ENCODE measurements around the gene NUDT9.
"Not testable (repeated sequence)": the region's sequence is repeated elsewhere in the genome, so short reads cannot be mapped to it uniquely, and the experiment has no call there.

The NUDT9 gene

GRCh38 chr4:87409420-87409939 is 12.9 kb upstream of the NUDT9 start:
- no peak for DNase-seq (ENCODE audit: low read depth in 3 of 3)

DNA sequence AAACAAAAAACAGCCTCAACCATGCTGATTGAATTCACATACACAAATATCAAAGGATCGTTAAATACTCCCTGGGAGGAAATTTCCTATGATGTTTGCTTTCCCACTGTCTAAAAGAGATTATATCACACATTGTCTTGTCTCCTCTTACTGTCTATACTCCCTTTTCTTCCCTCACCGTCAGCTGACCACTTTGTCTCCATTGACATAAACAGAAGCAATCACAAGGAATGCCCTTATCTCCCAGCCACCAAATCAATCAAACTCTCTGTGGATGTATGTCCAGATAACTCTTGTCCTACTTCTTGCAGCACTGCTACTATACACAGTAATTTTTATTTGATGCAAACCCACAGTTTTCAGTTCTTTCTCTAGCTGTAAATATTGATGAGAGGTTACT is 12.2 kb upstream of the NUDT9 start:
- no peak for DNase-seq (ENCODE audit: low read depth in 3 of 3)

DNA sequence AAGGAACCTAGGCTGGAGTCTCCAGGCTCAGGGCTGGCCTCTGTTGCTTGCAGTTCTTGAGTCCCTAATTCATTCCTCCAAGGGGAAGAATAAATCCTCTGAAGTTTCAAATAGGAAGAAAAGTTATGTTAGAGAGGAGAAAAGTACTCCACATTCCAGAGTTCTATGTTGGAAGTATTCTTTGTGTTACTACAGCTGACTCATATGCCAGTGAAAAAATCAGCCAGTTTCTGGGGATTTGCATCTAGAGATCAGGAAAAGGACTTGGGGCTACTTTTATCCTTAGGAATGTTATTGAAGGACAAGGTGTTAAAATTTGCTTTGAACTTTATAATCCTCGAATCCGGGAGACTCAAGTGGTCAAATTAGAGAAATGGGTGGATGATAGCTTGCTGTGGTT is 11.7 kb upstream of the NUDT9 start:
- no peak for DNase-seq (ENCODE audit: low read depth in 3 of 3)

- DNase-seq (ENCODE audit: low read depth in 3 of 3), result no peak
These were observed 7.6 kb upstream of the NUDT9 start for GRCh38 chr4:87414816-87415215.

DNA sequence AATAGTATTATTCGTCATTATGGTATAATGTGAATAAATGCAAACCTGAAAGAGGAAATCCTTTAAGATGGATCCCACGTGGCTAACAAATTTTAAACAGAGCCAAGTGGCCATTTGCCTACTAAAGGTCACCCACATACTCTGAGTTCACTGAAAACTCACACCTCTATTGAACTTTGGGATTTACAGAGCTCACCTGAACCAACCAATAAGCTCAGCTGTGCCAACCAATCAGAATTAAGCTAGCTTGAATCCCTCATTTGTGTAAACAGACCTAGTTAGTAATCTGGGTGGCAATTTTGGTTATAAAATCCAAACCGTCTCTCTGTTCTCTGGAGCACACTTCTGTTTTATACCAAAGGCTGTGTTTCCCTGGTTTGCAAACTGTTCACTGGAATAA is 5.4 kb upstream of the NUDT9 start:
- no peak for DNase-seq (ENCODE audit: low read depth in 3 of 3)

GRCh38 chr4:87418410-87418809 is 4.0 kb upstream of the NUDT9 start:
- not testable (repeated sequence) for DNase-seq (ENCODE audit: low read depth in 3 of 3)

DNA sequence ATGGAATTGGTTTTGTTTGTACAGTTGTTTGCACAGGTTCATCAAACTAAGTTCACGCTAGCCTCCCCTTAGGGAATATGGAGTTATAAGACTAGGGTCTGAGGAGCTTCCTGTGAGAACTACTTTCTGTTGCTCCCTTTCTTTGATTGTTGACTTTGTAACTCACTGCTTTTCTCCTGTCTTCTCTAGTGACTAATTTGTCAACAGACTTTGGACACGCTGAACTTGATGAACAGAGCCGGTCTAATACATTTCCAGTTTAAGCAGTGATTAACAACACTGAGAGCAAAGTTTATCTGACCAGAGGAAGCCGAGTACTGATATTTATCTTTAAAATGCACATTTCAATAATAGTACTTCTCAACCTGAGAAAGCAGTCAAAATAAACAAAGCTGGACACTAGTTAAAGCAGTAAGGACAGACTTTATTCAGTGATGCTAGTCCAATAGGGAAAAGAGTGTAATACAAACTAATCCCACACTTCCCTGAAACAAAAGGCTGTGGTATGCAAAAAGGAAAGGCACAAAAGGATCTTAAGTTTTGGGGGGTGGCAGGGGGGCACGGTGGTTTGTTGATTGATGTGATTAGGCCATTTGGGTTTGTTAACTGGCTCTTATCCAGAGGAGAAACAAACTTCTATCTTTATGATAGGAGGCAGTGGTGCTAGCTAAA is 2.7 kb upstream of the NUDT9 start:
- no peak for DNase-seq (ENCODE audit: low read depth in 3 of 3)

DNA sequence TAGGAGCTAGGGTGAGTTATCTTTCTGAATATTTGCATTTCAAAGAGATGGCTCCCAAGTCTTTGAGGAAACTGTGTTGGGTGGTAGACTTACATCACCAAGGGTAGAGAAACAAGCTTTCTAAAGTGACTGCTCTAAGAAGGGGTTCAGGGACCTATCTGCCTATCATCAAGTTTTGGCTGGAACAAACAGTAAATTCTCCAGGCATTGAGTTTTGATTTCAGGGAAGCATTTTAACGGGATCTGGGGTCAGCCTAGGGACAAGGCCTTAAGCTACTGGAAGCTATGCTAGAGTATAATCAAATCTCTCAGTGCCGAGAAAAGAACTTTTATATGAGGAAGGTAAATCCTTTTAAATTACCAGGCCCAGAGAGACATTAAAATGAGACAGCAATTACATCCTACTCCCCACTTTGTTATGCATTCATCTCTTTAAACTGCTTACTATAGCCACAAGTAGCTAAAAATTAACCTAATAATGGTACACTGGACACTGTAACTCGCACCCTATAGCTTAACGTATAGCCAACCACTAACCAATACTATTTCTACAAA is 2.0 kb upstream of the NUDT9 start:
- DNase-seq (ENCODE audit: low read depth in 3 of 3), result no peak

DNA sequence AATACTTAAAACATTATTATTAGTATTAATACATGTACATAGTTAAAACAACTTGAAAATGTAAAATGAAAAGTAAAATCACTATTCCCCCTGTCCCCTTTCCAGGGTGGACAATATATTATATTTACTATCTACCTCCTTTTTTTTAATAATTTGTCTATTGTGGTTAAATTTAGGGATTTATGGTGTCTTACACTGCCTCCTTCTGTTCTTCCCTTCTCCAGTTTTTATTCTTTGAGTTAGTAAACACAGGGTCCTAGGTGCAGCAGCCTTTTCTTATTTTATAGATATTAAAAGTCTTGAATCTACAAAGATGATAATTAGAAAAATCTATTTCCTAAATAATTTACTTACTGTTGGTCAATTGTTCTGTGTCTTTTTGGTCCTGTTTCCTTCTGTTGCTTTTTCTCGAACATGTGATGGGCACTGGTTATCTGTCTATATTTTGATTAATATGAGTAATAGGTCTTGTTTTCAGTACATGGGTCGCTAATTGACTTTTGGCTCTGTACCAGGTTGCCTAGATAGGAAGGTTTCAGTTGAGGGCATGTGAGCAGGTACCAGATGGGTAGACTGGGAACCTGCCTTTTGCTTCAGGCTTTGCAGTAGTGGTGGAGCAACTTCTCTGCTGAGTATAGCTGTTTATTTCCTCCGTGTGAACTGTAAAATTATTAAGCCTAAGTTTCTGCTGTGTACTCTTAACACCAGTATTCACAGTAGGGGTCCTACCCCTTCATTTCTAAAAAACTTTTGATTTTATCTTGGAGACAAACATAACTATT is 1.1 kb downstream of the NUDT9 start:
- DNase-seq (ENCODE audit: low read depth in 3 of 3), result no peak

DNA sequence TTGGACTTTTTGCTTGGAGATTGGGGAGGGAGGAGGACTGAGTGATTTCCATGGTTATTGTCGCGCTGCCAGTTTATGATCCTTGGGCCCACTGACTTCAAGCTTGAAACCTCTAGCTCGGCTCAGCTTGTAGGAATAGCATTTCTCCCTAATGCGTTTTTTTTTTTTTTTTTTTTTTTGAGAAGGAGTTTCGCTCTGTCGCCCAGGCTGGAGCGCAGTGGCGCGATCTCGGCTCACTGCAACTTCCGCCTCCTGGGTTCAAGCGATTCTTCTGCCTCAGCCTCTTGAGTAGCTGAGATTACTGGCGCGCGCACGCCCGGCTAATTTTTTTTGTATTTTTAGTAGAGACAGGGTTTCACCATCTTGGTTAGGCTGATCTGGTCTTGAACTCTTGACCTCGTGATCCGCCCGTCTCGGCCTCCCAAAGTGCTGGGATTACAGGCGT is 1.7 kb downstream of the NUDT9 start:
- DNase-seq (ENCODE audit: low read depth in 3 of 3), result not testable (repeated sequence)

GRCh38 chr4:87425711-87426110 is 3.3 kb downstream of the NUDT9 start:
- DNase-seq (ENCODE audit: low read depth in 3 of 3), result no peak

- DNase-seq (ENCODE audit: low read depth in 3 of 3), result no peak
These were observed 4.6 kb downstream of the NUDT9 start for GRCh38 chr4:87426865-87427517.

DNA sequence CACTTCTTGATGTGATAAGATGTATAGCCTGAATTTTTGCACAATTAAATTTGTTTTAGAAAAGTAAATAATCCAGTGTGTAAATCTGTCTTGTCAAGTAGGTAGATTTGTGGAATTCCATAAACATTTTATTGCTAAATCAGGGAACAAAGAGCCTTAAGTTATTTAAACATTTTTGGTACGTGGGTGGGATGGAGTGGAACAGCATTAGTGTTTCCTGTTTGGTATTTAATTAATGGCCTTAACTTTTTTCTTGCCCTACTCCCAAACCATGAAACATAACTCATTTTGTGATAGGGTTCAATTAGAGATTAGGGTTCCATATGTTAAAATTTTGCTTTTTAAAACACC is 5.1 kb downstream of the NUDT9 start:
- no peak for DNase-seq (ENCODE audit: low read depth in 3 of 3)

DNA sequence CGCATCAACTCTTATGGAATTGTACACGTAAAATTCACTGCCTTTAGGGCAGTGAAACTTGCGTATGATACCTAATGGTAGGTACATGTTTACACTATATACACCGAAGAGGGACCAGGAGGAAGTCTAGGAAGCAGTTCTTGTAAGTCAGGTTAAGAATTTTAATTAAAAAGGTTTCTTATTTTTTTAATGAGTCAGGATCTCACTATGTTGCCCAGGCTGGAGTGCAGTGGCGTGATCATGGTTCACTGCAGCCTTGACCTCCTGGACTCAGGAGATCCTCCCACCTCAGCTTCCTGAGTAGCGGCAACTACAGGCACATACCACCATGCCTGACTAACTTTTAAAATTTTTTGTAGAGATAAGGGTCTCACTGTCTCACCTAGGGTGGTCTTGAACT is 6.6 kb downstream of the NUDT9 start:
- no peak for DNase-seq (ENCODE audit: low read depth in 3 of 3)

GRCh38 chr4:87430038-87430437 is 7.7 kb downstream of the NUDT9 start:
- no peak for DNase-seq (ENCODE audit: low read depth in 3 of 3)

GRCh38 chr4:87433342-87433741 is 11.0 kb downstream of the NUDT9 start:
- DNase-seq (ENCODE audit: low read depth in 3 of 3), result no peak

GRCh38 chr4:87442889-87443288 is 20.5 kb downstream of the NUDT9 start:
- DNase-seq (ENCODE audit: low read depth in 3 of 3), result no peak

- no peak for DNase-seq (ENCODE audit: low read depth in 3 of 3)
These were observed 22.4 kb downstream of the NUDT9 start for GRCh38 chr4:87444741-87445140.

DNA sequence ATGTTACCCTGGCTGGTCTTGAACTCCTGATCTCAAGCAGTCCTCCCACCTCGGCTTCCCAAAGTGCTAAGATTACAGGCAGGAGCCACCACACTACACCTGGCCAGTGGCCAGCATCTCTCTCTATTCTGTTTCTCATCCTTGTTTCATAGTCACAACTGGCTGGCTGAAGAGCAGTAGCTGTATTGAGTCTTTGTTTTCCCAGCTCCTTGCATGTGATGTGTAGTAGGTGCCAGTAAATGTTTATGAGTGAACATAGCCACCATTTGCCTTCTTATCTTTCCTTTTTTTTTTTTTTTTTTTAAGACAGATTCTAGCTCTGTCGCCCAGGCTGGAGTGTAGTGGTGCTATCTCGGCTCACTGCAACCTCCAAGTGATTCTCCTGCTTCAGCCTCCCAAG is 23.6 kb downstream of the NUDT9 start:
- no peak for DNase-seq (ENCODE audit: low read depth in 3 of 3)

DNA sequence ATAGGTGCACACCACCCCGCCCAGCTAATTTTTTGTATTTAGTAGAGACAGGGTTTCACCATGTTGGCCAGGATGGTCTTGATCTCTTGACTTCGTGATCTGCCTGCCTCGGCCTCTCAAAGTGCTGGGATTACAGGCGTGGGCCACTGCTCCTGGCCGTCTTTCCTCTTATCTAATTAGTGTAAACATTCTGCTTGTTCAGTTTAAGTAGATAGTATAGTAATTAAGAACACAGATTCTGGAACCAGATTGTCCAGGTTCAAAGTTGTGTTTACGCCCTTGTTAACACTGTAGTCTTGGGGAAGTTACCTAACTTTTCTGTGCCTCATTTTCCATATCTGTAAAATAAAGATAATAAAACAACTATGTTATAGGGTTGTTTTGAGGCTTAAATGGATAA is 24.0 kb downstream of the NUDT9 start:
- not testable (repeated sequence) for DNase-seq (ENCODE audit: low read depth in 3 of 3)

DNA sequence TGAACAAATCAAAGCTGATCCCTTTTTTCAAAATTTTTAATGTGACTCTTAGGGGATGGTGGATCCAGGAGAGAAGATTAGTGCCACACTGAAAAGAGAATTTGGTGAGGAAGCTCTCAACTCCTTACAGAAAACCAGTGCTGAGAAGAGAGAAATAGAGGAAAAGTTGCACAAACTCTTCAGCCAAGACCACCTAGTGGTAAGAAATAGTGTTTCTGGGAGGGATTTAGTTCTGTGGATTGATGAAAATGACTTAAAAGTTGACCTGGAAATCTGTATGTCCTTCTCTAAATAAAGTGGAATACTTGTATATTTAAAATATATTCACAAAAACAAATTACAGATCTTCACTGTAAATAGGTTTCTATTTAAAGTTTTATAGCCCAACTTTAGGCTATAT is 29.2 kb downstream of the NUDT9 start:
- no peak for DNase-seq (ENCODE audit: low read depth in 3 of 3)

- no peak for DNase-seq (ENCODE audit: low read depth in 3 of 3)
These were observed 36.5 kb downstream of the NUDT9 start for GRCh38 chr4:87458913-87459312.
